H1 (cell line): ENCODE results near the gene ANKLE1. TPM values are rescaled to one million over a fixed set of nuclear protein-coding genes. Genes with fewer than 3 reads are reported as not detected.

Source experiments
- CTCF ChIA-PET: fragments of 300-600 bp; sonication (Branson Sonifier 250); formaldehyde crosslinking; loops from one replicate; lab custom pipeline; 2021; ENCODE audit not compliant: partially characterized antibody; lab: Charles Lee
- POLR2A ChIA-PET: fragments of 300-600 bp; sonication (Branson Sonifier 250); formaldehyde crosslinking; loops from one replicate; lab custom pipeline; 2021; ENCODE audit warnings: inconsistent platforms; ENCODE audit not compliant: partially characterized antibody; lab: Charles Lee
- DNase-seq, 2 experiments: peaks; one replicate each; pipeline versions ENCODE4 v3.0.0 to v3.0.0-alpha.2; 2010 to 2022; ENCODE audit warnings: low spot score in 2 of 2, low read depth in 1 of 2, mixed read lengths in 1 of 2
- FAIRE-seq: peaks from 2 replicates; lab custom pipeline; 2011; peaks lifted over from hg19 to GRCh38; lab: Jason Lieb, UNC
- H2AFZ ChIP-seq: 2 replicates; pipeline ENCODE4 v1.8.1; 2012; ENCODE audit warnings: low read length, inconsistent platforms
- H2AK5ac ChIP-seq: 2 replicates; pipeline ENCODE4 v1.6.1; 2013; ENCODE audit warnings: low read depth, low read length
- H2BK120ac ChIP-seq: replicated peaks from 2 replicates; pipeline ENCODE3; 2013; ENCODE audit warnings: low read depth, low read length, inconsistent platforms
- H2BK12ac ChIP-seq: 2 replicates; pipeline ENCODE4 v1.6.1; 2013; ENCODE audit warnings: low read depth, low read length
- H2BK15ac ChIP-seq: 2 replicates; pipeline ENCODE4 v1.6.1; 2013; ENCODE audit warnings: low read length
- H2BK20ac ChIP-seq: 2 replicates; pipeline ENCODE4 v1.6.1; 2013; ENCODE audit warnings: low read length
- H2BK5ac ChIP-seq: 2 replicates; pipeline ENCODE4 v1.6.1; 2013; ENCODE audit warnings: low read depth, low read length
- H3K14ac ChIP-seq: 2 replicates; pipeline ENCODE4 v1.6.1; 2013; ENCODE audit warnings: inconsistent platforms; ENCODE audit not compliant: insufficient read length
- H3K18ac ChIP-seq: 2 replicates; pipeline ENCODE4 v1.6.1; 2013; ENCODE audit warnings: low read length; ENCODE audit errors: extremely low read depth
- H3K23ac ChIP-seq: 2 replicates; pipeline ENCODE4 v1.6.1; 2013; ENCODE audit warnings: inconsistent platforms; ENCODE audit not compliant: insufficient read length
- H3K23me2 ChIP-seq: 2 replicates; pipeline ENCODE4 v1.6.1; 2013; ENCODE audit warnings: low read depth, low read length
- H3K27ac ChIP-seq: 2 replicates; pipeline ENCODE4 v1.6.1; 2011; ENCODE audit warnings: low read depth, low read length, inconsistent platforms
- H3K27me3 ChIP-seq, 4 experiments: replicated peaks in 1 of 4; 1 replicate in 1 of 4; 2 replicates in 3 of 4; pipeline versions ENCODE4 v1.6.1 to v1.8.1; 2011 to 2013; ENCODE audit warnings: low read length in 3 of 4, mild to moderate bottlenecking in 3 of 4, inconsistent platforms in 2 of 4, mixed read lengths in 2 of 4, moderate library complexity in 1 of 4; ENCODE audit not compliant: control insufficient read depth in 3 of 4, insufficient read depth in 3 of 4; ENCODE audit errors: extremely low read depth in 1 of 4
- H3K36me3 ChIP-seq, 4 experiments: 2 replicates each; pipeline versions ENCODE4 v1.6.1 to v1.8.1; 2011 to 2013; ENCODE audit warnings: mild to moderate bottlenecking in 4 of 4, low read length in 3 of 4, moderate library complexity in 2 of 4, control low read depth in 1 of 4, inconsistent platforms in 1 of 4; ENCODE audit not compliant: insufficient read depth in 4 of 4, control insufficient read depth in 2 of 4
- H3K4ac ChIP-seq: replicated peaks from 2 replicates; pipeline ENCODE3; 2013; ENCODE audit warnings: low read length, low read depth, mixed read lengths, inconsistent platforms; ENCODE audit not compliant: insufficient read length
- H3K4me1 ChIP-seq, 4 experiments: replicated peaks in 1 of 4; 1 replicate in 1 of 4; 2 replicates in 3 of 4; pipeline versions ENCODE4 v1.6.1 to v1.8.1; 2011 to 2013; ENCODE audit warnings: low read length in 3 of 4, inconsistent platforms in 2 of 4, mixed read lengths in 1 of 4; ENCODE audit not compliant: insufficient read depth in 4 of 4, control insufficient read depth in 3 of 4
- H3K4me2 ChIP-seq, 2 experiments: 2 replicates each; pipeline versions ENCODE4 v1.6.1 to v1.8.1; 2011 to 2013; ENCODE audit warnings: low read depth in 2 of 2, low read length in 2 of 2, control low read depth in 1 of 2, inconsistent platforms in 1 of 2, mild to moderate bottlenecking in 1 of 2; ENCODE audit not compliant: insufficient read depth in 1 of 2
- H3K4me3 ChIP-seq, 4 experiments: fragments of 200-600, 300-600 bp in 1 of 4; sonication (generic), shearing (Covaris generic), sonication (Bioruptor Twin) in 1 of 4; 2 replicates each; pipeline versions ENCODE4 v1.5.1 to v1.8.1; 2011 to 2016; ENCODE audit warnings: low read length in 4 of 4, low read depth in 3 of 4, control low read depth in 2 of 4, inconsistent platforms in 2 of 4, mild to moderate bottlenecking in 2 of 4, mixed read lengths in 1 of 4, moderate library complexity in 1 of 4; ENCODE audit not compliant: insufficient read depth in 2 of 4; ENCODE audit errors: extremely low read depth in 1 of 4
- H3K56ac ChIP-seq: replicated peaks from 2 replicates; pipeline ENCODE3; 2013; ENCODE audit warnings: low read depth, mild to moderate bottlenecking, mixed read lengths, low read length, inconsistent platforms; ENCODE audit not compliant: insufficient read length
- H3K79me1 ChIP-seq: 2 replicates; pipeline ENCODE4 v1.6.1; 2013; ENCODE audit warnings: low read depth, low read length, control low read depth
- H3K79me2 ChIP-seq, 2 experiments: 2 replicates each; pipeline versions ENCODE4 v1.6.1 to v1.8.1; 2012 to 2013; ENCODE audit warnings: low read length in 2 of 2, mild to moderate bottlenecking in 2 of 2, inconsistent platforms in 1 of 2; ENCODE audit not compliant: insufficient read depth in 2 of 2, control insufficient read depth in 1 of 2
- H3K9ac ChIP-seq, 4 experiments: replicated peaks in 1 of 4; 1 replicate in 1 of 4; 2 replicates in 3 of 4; pipeline versions ENCODE4 v1.6.1 to v1.8.1; 2011 to 2013; ENCODE audit warnings: low read depth in 3 of 4, low read length in 3 of 4, control low read depth in 2 of 4, mild to moderate bottlenecking in 2 of 4, moderate library complexity in 2 of 4, inconsistent platforms in 1 of 4; ENCODE audit errors: extremely low read depth in 1 of 4
- H3K9me3 ChIP-seq, 2 experiments: 2 replicates each; pipeline versions ENCODE4 v1.6.1 to v1.8.1; 2012 to 2013; ENCODE audit warnings: mild to moderate bottlenecking in 2 of 2, moderate library complexity in 2 of 2, control low read depth in 1 of 2, inconsistent platforms in 1 of 2, low read depth in 1 of 2, low read length in 1 of 2, mixed read lengths in 1 of 2; ENCODE audit not compliant: insufficient read depth in 2 of 2
- H4K20me1 ChIP-seq, 2 experiments: replicated peaks in 1 of 2; 2 replicates each; pipeline versions ENCODE3 to v1.8.1; 2011 to 2013; ENCODE audit warnings: inconsistent platforms in 2 of 2, low read length in 2 of 2, mild to moderate bottlenecking in 1 of 2; ENCODE audit not compliant: insufficient read depth in 2 of 2, control insufficient read depth in 1 of 2
- H4K5ac ChIP-seq: 2 replicates; pipeline ENCODE4 v1.6.1; 2013; ENCODE audit warnings: low read length, low read depth, mixed read lengths, inconsistent platforms; ENCODE audit not compliant: insufficient read length
- H4K8ac ChIP-seq: 2 replicates; pipeline ENCODE4 v1.8.0; 2013; ENCODE audit warnings: mild to moderate bottlenecking, moderate library complexity, low read length, inconsistent platforms; ENCODE audit not compliant: insufficient read depth; ENCODE audit errors: extremely low read depth
- H4K91ac ChIP-seq: replicated peaks from 2 replicates; pipeline ENCODE3; 2013; ENCODE audit warnings: low read length, mixed read lengths, inconsistent platforms; ENCODE audit not compliant: insufficient read length
- CHD2 ChIP-seq: IDR thresholded peaks from 2 replicates; pipeline ENCODE4 v1.6.1; 2012; ENCODE audit warnings: low read length, improper control_type of control experiment
- E2F6 ChIP-seq: IDR thresholded peaks from 2 replicates; pipeline ENCODE4 v1.6.1; 2012; ENCODE audit warnings: inconsistent platforms
- KDM1A ChIP-seq: fragments of 200-600, 300-600 bp; sonication (generic); IDR thresholded peaks from 2 replicates; pipeline ENCODE4 v1.7.1; 2016; ENCODE audit warnings: mild to moderate bottlenecking, low read length, borderline replicate concordance
- SAP30 ChIP-seq: fragments of 300-600 bp; sonication (generic); IDR thresholded peaks from 2 replicates; pipeline ENCODE4 v1.7.1; 2012; ENCODE audit warnings: low read length, moderate library complexity, mild to moderate bottlenecking, inconsistent platforms; ENCODE audit not compliant: insufficient read depth, insufficient replicate concordance
- SIRT6 ChIP-seq: IDR thresholded peaks from one replicate; pipeline ENCODE4 v1.7.1; 2012; ENCODE audit warnings: low read length, inconsistent platforms
- SIX5 ChIP-seq: IDR thresholded peaks from 2 replicates; pipeline ENCODE4 v1.6.1; 2011; ENCODE audit warnings: mild to moderate bottlenecking, low read depth, low read length
- SP1 ChIP-seq: IDR thresholded peaks from 2 replicates; pipeline ENCODE4 v1.6.1; 2011; ENCODE audit warnings: low read depth, low read length
- SRF ChIP-seq: IDR thresholded peaks from 2 replicates; pipeline ENCODE4 v1.6.1; 2011; ENCODE audit warnings: mild to moderate bottlenecking, low read depth, low read length, moderate library complexity
- TAF7 ChIP-seq: optimal IDR thresholded peaks from 2 replicates; pipeline ENCODE3; 2011; ENCODE audit warnings: low read depth, mild to moderate bottlenecking, inconsistent platforms, low read length, moderate library complexity, borderline replicate concordance
- ZNF274 ChIP-seq: IDR thresholded peaks from 2 replicates; pipeline ENCODE4 v1.7.0; 2012; ENCODE audit warnings: low read length, borderline replicate concordance; ENCODE audit errors: extremely low read depth
- WGBS, 2 experiments: shearing (Covaris generic) in 1 of 2; methylation state at CpG; one replicate each; pipeline versions ENCODE4 v1.1.6 to v1.1.7; 2013 to 2015; ENCODE audit warnings: low lambda C conversion rate in 2 of 2, mixed read lengths in 2 of 2, inconsistent platforms in 1 of 2, low coverage in 1 of 2, missing lambda C conversion rate in 1 of 2; ENCODE audit not compliant: insufficient replicate concordance in 2 of 2, insufficient coverage in 1 of 2, insufficient read length in 1 of 2; ENCODE audit errors: extremely low coverage in 1 of 2, missing lambda C conversion rate in 1 of 2; 5-methylcytosine and 5-hydroxymethylcytosine counted together
- polyA plus RNA-seq, 7 experiments: library from polyadenylated mRNA; depleted of rRNA in 3 of 7; stranded (reverse) in 5 of 7; unstranded in 2 of 7; fragments of >200 nt in 5 of 7; fragments of 200-250 nt in 2 of 7; gene quantifications; 1 replicate in 5 of 7; 2 replicates in 1 of 7; 4 replicates in 1 of 7; pipeline versions ENCODE4 v1.2.1 to v1.2.3, GENCODE V29; 2011 to 2013; ENCODE audit warnings: missing spikeins in 2 of 7, mixed read lengths in 2 of 7
- total RNA-seq: library from RNA; stranded (reverse); fragmentation: NEBNext Ultra II Directional; extraction: Animal tissue kit (Norgen Biotek cat#: 25700); gene quantifications from 2 replicates; pipeline ENCODE4 v1.2.1, GENCODE V29; 2021

The ANKLE1 gene
- total and polyA plus RNA-seq, 2 of the 8 experiments (the other 6 are each of a cell fraction or from before 2014, with no cell fraction given): 6.1 to 9.6 TPM

GRCh38 chr19:17335575-17335974 is 53.9 kb downstream of the ANKLE1 start:
- no peak overlapping the region for H2BK5ac ChIP-seq
- H3K9me3 ChIP-seq: no peaks in the 10 kb centered on the region
- peaks cover 21% of the 10 kb centered on the region for H3K23me2 ChIP-seq
- no peak overlapping the region for H4K91ac ChIP-seq
- no peak overlapping the region for H3K18ac ChIP-seq
- H3K79me1 ChIP-seq: peaks cover 3% of the 10 kb centered on the region
- no peak overlapping the region for H2AK5ac ChIP-seq
- DNase-seq: no peak
- ChIA-PET POLR2A (interaction anchor here (0.7 to 17.1 kb wide), 9 partner anchors 10 to 120 kb away, joined by 3 to 329 read pairs (median 5); partner anchors contain the start of genes ABHD8, DDA1, MRPL34 and OCEL1), CTCF (interaction anchor here (0.5 to 3.0 kb wide), 8 partner anchors 10 to 55 kb away, joined by 3 to 9 read pairs (median 5); partner anchors contain the start of genes DDA1 and MRPL34)
- no peak overlapping the region for H3K4me3 ChIP-seq
- H3K4ac ChIP-seq: no peak overlapping the region
- no peak overlapping the region for H2AFZ ChIP-seq
- 0 out of 2 replicates have a peak overlapping the region, but pooled peaks have one; percentile 61 for H2BK15ac ChIP-seq
- H3K4me2 ChIP-seq: peak overlapping the region in 1 of 2 experiments; percentile 71; a peak in 1 of 4 replicates
- H2BK20ac ChIP-seq: no peak overlapping the region
- peaks cover 0 to 31% (median 23%) of the 10 kb centered on the region in 4 experiments; a peak in 5 of 7 replicates for H3K4me1 ChIP-seq
- no peak for TF ChIP-seq SIX5
- no peak for TF ChIP-seq SP1
- TF ChIP-seq CHD2: no peak
- TF ChIP-seq KDM1A: no peak
- TF ChIP-seq E2F6: no peak
- no peak for TF ChIP-seq TAF7
- no peak for TF ChIP-seq ZNF274
- no peak for TF ChIP-seq SAP30
- no peak for TF ChIP-seq SIRT6
- no peak for TF ChIP-seq SRF
- H3K79me2 ChIP-seq: no peaks in the 10 kb centered on the region
- H2BK120ac ChIP-seq: no peak overlapping the region
- H3K56ac ChIP-seq: no peak overlapping the region
- FAIRE-seq: no peak
- H3K27me3 ChIP-seq: no peaks in the 10 kb centered on the region
- no peak overlapping the region for H3K14ac ChIP-seq
- H4K5ac ChIP-seq: no peak overlapping the region
- H3K9ac ChIP-seq: no peak overlapping the region
- H4K8ac ChIP-seq: no peak overlapping the region
- H3K27ac ChIP-seq: no peak overlapping the region
- H3K23ac ChIP-seq: no peak overlapping the region
- no peak overlapping the region for H2BK12ac ChIP-seq
- peaks cover 0 to 7% of the 10 kb centered on the region in 2 experiments for H4K20me1 ChIP-seq
- WGBS, 2 experiments: 82% methylated on average over 10 of the region's 10 CpGs; no CpG with 5 or more reads in 1 of the 2 experiments
- H3K36me3 ChIP-seq: no peaks in the 10 kb centered on the region
